Measurements from ENCODE around the gene KCNF1.

The KCNF1 gene

DNA sequence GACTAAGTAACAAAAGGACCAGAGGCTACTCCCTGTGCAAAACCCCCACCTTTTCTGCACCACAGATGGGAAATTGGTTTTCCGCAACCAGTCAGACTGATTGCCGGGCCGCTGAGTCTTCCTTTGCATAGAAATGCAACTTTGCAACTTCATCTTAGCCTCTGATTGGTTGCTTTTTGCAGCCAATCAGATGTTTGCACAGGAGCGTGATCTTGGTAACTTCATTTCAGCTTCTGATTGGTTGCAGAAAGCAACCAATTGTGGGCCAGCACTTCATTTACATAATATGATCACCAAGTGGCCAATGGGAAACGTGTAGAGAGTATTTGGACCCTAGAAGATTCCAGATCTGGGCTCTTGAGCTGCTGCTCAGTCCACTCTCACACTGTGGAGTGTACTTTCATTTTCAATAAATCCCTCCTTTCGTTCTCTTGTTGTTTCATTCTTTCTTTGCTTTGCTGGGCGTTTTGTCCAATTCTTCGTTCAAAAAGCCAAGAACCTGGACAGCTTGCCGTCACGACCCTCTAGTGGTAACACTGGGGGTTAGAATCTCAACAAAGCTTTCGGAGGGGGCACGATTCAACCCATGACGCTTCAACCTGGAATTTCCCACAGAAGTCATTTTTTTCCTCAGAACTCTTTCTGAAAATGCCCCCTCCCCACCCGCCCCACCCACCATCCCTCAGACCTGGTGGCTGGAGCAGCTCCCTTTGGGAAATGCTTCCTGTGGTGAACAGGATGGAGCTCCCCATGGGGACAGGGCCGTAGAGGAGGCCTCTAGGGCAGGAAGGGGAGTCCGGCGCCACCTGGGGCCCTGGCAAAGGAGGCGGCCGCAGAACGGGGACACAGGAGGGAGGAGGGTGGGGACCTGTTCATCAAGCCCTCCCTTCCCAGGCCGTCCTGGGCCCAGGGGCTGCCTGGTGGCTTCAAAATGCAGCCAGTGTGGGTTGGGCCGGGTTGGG lies 31.8 kb upstream of the KCNF1 start:
- DNase-seq (ENCODE audit: low read depth in 2 of 2, low spot score in 1 of 2), result no peak

DNA sequence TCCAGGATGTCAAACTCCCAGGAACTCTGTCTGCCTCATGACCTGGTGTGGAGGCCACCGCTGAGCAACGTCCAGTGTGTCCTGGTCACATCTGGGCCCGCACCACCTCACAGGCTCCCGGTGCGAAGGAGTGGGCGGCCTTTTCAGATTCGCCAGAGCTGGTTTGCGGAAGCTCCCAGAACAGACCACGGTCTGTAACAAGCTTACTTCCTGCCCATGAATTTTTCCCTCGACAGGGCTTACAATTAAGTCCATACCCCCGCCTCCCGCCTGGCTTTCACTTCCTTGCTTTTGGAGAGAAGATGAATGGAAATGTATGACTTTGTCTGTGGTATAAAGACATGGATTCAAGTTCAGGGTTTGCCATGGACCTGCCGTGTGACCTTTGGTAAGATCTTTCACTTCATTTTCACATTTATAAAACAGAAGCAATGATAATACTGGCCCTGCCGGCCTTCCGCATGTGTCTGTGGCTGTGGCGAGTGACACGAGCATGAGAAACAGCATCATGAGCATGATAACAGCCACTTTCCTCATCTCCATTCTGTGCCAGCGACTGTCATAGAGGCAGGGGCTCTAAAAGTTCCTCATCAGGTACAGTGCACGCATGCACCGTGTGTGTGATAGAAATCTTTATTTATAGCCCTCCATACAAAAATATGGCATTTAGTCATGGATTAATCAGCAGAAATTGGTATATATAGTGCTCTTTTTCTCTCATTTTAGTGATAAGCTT lies 31.0 kb upstream of the KCNF1 start:
- no peak for DNase-seq (ENCODE audit: low read depth in 2 of 2, low spot score in 1 of 2)

DNA sequence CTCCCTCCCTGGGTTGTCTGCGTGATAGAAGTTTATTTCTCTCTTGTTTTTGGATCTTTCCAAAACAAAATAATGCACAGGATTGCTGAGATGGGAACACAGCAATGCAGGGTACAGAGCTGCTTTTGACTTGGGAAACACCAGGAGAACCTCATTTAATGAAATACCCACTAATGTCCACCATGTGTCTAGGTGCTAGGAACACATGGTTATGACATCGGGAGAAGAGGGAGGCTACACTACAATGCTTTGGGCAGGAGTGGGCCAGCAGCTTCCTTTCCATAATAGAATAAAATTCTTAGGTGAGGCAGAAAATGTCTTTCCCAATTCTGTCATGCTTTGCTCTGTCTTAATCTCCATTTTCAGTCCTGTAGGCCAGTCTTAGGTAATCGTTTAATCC lies 29.2 kb upstream of the KCNF1 start:
- DNase-seq (ENCODE audit: low read depth in 2 of 2, low spot score in 1 of 2), result no peak

DNA sequence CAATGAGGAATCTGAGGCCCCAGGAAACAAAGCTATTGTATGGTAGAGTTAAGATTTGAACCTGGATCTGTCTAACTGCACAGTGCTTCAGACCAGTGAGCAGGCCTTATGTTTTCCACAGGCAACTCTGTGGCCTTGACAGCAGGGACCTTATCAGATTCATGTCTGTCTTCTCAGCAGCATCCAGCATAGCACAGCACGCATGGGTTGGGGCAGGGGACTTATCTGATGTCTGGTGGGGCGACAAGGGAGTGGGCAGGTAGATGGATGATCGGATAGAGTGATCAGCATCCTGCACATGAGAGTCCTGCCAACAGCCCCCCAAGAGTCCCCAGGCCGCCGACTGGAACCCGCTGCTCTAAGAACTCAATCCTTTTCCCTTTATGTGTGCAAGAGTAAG lies 28.7 kb upstream of the KCNF1 start:
- DNase-seq (ENCODE audit: low read depth in 2 of 2, low spot score in 1 of 2), result no peak

DNA sequence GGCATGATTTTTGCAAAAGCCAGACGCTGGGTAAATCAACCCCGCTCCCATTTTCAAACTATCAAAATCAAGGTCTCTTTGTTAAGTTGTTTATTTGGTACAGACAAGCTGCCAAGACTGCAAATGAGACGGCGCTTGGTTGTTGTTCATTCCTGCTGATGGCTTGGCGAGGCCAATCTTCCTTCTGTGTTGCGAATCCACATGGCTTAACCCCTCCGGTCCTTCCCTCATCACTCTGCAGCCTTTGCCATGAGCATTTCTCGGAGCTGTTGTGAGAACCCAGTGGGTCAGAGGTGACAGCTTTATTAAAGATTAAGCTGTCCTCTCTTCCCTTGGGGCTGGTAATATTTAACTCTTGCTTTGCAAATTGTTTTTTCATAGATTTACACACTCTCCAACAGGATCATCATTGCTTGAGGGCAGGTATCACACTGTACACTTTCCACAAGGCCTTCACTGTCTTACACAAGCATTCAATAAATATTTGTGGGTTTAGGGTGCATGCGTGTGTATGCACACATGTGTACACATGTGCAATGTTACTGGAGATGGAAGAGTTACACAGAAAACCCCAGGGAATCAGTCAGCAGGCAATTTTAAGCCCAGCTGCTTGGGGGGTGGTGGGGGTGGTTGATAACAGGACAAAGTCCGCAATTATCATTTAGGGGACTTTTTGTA lies 27.8 kb upstream of the KCNF1 start:
- no peak for DNase-seq (ENCODE audit: low read depth in 2 of 2, low spot score in 1 of 2)

DNA sequence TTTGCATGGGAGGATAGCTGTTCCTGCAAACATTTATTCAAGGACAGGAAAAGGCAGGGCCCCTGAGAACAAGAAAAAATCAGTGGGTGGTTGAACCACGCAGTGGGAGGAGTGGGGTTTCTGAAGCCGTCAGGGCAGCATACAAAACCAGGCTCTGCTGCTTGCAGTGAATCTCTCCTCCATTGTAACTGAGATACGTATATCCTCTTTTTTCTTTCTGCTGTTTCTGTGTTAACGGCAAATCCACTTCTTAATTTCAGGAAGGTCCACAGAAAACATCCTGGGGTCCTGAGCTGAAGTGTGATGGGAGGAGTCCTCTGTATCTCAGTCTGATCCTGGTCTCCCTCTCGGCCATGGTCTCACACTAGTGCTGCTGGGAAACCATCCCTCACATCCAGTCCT lies 27.2 kb upstream of the KCNF1 start:
- DNase-seq (ENCODE audit: low read depth in 2 of 2, low spot score in 1 of 2), result no peak

DNA sequence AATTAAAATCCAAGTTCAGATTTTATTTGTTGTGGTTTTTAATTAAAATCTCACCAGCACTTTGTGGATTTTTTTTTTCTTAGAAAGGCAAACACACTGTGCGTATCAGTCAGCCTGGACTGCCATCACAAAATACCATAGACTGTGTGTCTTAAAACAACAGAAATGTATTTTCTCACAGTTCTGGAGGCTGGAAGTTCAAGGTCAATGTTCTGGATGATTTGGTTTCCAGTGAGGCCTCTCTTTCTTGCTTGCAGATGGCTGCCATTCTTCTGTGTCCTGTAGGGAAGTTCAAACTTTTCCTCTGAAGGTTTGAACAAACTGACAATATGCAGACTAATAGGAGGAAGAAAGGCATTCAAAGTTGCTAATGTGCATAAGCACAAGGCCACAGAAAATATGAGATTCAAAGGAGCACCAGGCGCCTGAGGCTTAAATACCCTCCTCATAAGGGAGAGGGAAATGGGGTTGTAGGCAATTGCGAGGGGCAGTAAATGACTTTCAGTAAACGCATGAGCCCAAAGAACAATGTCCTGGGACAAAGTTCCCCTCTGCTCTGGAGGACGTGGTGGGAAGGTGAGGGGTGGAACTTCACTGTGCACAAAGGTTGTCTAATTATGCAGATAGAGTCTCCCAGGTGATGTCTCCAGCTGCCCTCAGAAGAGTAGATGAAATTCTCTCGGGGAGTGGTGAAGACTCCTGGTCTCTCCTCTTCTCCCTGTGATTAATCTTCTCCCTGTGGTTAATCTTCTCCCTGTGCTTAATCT lies 26.5 kb upstream of the KCNF1 start:
- no peak for DNase-seq (ENCODE audit: low read depth in 2 of 2, low spot score in 1 of 2)

DNA sequence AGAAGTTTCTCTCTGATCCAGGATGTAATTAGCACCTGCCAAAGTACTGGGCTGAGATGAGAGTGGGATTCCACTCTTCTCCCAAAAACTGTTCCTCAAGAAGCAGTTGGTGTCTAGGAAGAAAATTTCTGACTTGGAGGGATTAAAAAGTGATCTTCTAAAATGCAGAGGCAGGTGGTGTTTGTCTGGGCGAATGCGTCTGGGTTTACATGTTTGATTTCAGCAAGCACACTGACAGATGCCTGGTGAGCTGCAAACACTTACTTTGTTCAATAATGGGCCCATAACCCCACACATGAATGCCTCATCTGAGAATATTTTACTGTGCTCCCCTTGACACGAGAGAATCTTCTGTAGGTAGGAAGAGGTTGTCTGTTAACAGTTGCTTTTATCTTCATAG lies 24.3 kb upstream of the KCNF1 start:
- no peak for DNase-seq (ENCODE audit: low read depth in 2 of 2, low spot score in 1 of 2)

DNA sequence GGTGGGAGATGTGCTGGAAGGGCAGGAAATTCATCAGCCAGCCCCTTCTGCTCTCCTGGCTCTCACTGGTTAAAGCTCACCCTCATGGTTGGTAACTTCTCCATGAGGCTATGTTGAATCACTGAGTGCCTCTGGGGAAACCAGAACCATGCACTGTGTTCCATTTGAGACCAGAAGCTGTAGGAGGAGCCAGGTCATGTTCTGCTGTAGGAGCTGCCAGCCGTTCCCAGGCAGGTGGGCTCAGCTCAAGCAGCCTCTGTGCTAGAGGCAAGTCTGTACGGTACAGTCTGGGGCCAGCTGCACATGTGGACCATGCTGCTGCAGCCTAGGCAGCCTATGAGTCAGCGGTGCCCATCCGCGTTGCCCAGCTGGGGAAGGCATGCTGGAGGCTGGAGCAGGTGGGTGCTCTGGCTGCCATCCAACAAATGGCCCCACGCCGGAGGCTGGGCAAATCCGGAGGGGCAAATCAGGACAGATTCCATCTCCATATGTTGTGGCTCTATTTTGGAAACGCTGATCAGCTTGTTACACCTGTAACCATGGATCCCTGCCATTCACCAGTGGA lies 22.0 kb upstream of the KCNF1 start:
- no peak for DNase-seq (ENCODE audit: low read depth in 2 of 2, low spot score in 1 of 2)

DNA sequence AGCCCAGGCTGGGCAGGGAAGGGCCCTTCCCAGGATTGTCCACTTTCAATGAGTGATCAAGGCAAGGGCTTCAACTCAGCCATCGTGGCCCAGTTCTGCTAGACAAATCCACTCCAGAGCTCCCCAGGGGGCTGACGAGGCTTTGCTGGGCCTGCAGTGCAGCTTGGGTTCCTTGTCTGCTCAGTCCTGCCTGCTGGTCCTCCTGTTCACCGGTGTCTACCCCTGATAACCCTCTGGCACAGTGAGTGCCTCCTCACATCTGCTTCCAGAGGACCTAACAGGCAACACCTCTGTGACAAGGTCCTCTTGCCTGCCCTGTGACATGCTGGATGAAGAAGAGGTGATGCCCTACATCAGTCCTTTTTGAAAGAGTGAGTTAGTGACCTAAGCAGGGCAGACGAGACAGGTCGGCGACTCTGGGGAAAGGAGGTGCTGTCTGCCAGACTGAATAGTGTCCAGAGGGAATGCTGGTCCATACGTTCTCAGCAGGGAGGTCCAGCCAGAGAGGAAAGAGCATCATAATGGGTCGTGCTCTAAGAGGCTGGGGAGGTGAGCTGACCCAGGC lies 20.9 kb upstream of the KCNF1 start:
- no peak for DNase-seq (ENCODE audit: low read depth in 2 of 2, low spot score in 1 of 2)

DNA sequence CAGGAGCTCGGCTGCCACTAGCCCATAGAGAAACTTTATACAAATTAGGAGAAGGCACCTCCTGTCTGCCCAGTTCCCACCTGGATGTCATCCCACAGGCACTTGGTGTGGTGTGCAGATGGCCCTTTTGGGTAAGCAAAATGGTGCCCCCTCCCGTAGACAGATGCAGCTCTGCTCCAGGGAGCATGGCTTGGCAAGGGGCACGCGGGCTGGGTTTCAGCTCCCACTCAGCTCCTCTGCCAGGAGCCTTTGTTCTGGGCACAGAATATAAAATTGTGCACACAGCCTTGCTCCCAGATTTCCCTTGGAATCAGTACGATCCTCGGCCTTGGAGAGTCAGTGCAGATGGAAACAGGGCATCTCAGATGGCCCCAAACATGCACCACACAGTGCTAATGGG lies 20.3 kb upstream of the KCNF1 start:
- no peak for DNase-seq (ENCODE audit: low read depth in 2 of 2, low spot score in 1 of 2)

DNA sequence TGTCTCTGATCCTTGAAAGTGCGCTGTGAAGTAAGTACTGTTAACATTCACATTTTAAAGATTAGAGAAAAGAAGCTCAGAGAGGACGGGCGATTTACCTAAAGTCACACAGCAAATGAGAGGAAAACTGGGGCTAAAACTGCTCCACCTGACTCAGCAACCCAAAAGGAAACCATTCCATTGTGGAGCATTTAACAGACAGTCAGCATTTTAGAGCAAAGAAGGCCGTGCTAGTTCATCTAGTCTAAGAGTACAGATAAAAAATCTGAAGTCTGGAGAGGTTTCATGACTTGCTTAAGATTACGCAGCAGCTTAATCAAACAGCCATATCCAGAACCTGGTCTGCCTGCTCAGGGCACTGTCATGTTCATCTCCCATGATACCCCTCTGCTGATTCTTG lies 19.9 kb upstream of the KCNF1 start:
- DNase-seq (ENCODE audit: low read depth in 2 of 2, low spot score in 1 of 2), result no peak

DNA sequence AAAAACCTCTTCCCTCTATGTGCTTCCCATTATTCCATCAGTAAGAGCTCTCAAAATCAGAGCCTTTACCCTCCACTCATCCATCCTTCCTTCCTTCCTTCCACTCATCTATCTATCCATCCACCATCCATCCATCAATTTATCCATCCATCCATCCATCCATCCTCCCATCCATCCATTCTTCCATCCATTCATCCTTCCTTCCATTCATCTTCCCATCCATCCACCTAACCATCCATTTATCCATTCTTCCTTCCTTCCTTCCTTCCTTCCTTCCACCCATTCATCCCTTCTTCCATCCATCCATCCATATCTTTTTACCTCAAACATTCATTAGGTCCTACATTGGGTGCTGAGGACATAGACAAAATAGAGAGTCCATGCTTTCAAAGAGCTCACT lies 19.4 kb upstream of the KCNF1 start:
- DNase-seq (ENCODE audit: low read depth in 2 of 2, low spot score in 1 of 2), result no peak

DNA sequence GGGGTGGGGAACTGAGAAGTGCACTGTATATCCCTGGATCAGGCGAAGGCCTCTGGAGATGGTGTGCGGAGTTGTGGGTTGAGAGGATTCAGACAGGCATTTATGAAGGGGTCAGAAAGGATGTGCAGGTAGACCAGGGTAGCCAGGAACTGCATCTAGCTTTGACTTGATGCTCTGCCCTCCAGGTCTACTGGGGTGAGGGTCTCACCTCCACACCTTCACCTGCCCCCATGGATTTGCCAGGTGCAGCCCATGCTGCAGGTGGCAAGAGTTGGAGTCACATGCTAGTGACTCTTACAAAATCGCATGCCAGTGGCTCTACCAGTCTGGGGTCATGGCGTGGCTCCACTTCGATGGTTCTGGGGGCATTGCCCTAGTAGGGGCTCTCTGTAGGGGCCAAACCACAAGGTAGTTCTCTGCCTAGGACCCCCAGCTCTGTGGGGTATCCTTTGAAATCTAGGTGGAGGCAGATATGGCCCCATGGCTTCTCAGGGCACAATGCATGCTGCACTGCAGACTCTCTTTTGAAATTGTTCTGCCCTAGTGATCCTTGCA lies 18.9 kb upstream of the KCNF1 start:
- no peak for DNase-seq (ENCODE audit: low read depth in 2 of 2, low spot score in 1 of 2)

DNA sequence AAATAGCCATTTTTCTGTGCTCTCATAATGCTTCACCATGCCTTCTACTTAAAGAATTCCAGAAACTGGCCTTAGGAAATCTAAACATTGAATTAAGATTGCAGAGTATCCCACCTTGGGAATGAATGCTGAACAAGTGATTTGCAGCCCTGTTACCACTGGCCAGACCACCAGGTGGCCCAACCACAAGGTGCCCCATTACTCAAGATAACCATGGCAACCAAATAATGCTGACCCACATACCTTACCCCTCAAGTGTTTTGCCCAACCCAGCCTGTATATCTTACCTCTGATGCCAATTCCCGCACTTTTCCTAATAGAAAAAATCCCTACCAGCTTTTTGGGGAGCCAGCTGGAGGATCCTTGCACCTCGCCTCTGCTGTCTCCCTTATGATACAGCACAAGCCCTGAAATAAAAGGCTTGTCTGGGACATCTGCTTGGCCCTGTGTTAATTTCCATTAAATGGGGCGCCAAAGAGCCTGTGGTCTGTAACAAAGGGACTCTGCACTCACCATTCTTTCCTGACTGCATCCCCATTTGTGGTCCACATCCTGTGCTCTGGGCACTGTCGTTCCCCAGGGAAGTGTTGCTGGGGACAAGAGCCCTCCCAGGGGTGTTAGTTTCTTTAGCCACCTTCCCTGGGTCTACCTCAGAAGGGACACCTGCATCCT lies 17.3 kb upstream of the KCNF1 start:
- no peak for DNase-seq (ENCODE audit: low read depth in 2 of 2, low spot score in 1 of 2)

DNA sequence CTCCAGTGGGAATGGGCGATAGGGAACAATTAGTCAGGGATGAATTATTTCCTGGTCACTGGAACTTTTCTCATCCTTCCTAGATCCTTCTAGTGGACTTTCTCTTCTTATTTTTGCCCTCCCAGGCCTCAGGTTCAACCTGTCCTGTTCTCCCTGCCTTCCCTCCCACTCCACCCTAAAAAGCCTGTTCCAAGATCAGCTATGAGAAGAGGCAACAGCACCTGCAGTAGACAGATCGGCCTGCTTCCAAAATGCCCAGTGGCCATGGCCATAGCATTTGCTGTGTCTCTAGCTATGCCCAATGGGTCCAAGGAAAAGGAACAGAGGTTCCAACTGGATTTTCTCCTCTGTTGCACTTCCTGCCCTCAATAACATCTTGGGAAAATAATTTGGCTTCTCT lies 16.5 kb upstream of the KCNF1 start:
- DNase-seq (ENCODE audit: low read depth in 2 of 2, low spot score in 1 of 2), result no peak

DNA sequence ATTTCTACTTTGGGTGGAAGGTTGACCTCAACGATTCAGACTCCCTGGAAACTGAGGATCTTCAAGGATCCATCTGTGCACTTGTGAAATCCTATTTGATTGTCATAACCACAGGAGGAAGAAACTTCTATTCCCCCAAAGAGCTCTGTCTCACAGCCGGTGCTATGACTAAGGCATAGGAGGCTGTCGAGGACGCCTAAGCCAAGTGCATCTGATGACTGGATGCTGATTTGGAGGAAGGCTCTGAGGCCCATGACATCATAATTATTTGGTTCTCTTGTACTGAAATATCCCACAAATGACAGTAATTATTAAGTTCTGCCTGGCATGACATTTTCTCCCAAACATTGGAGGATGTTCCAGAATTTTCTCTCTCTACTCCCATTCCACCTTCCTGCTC lies 13.8 kb upstream of the KCNF1 start:
- no peak for DNase-seq (ENCODE audit: low read depth in 2 of 2, low spot score in 1 of 2)

DNA sequence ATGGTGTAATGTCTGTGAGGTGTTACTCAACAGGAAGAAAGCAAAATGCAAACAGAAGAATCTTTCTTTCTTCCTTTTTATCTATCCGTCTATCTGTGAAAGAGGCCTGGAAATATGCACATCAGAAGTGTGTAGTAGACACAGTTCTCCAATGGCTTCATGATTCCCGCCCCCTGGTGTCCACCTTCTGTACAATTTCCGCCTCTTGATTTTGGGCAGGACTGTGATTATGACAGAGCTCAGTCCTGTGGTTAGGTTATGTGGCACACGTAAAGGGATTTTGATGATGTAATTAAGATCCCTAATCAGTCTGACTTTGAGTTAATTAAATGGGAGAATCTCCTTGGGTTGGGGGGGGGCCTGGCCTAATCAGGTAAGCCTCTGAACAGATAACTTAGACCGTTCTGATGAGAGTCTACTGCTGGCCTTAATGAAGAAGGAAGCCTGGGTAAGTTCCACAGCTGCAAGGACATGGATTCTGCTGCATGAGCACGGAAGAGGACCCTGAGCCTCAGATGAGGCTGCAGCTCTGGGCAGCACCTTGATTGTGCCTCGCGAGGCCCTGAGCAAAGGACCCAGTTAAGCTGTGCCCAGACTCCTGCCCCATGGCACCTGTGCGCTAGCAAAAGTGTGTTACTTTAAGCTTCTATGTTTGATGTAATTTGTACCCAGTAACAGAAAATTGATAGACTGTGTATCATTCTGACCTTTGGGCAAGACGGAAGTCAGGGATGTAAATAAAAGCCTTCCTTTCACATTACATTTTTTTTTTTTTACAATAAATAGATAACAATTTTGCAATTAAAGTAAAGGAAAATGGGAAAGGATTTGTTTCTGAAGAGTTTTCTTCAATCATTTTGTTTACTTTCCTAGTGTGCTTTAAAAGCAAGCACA lies 11.3 kb upstream of the KCNF1 start:
- DNase-seq (ENCODE audit: low read depth in 2 of 2, low spot score in 1 of 2), result no peak
